GM12878 (cell line): Measurements from ENCODE around the gene MEI1. TPM values are rescaled to one million over a fixed set of nuclear protein-coding genes. Genes with fewer than 3 reads are reported as not detected.

Experiments used
- ATAC-seq: fragments of 200-7000 bp; cut with Tn5 transposase; 3 replicates; pipeline ENCODE4 v1.9.1; 2020; ENCODE audit warnings: mild to moderate bottlenecking, moderate library complexity
- BruUV-seq: library from RNA; stranded (reverse); fragments of 400-500 nt; replicated peaks from 2 replicates; lab custom pipeline; 2021; lab: Mats Ljungman, UMichigan
- CTCF ChIA-PET: fragments of 300-600 bp; sonication (Branson Sonifier 250); formaldehyde crosslinking; extraction: SDS; loops from one replicate; lab custom pipeline; 2021; ENCODE audit warnings: inconsistent platforms; lab: Yijun Ruan, JAX
- POLR2A ChIA-PET: fragments of 350-600 bp; formaldehyde crosslinking; extraction: SDS; loops from one replicate; lab custom pipeline; 2021; ENCODE audit warnings: inconsistent platforms; lab: Charles Lee
- RAD21 ChIA-PET: fragments of 300-600 bp; sonication (Branson Sonifier 250); formaldehyde crosslinking; loops from one replicate; lab custom pipeline; 2023; ENCODE audit warnings: antibody characterized with exemption; ENCODE audit not compliant: unreplicated experiment; lab: Charles Lee
- SMC1A ChIA-PET: fragments of 300-600 bp; sonication (Branson Sonifier 250); formaldehyde crosslinking; loops from one replicate; lab custom pipeline; 2023; ENCODE audit not compliant: unreplicated experiment, uncharacterized antibody; lab: Charles Lee
- DNase-seq: peaks from one replicate; pipeline ENCODE4 v3.0.0-alpha.2; 2011; ENCODE audit warnings: low read depth, low spot score
- FAIRE-seq: peaks from 3 replicates; lab custom pipeline; 2011; peaks lifted over from hg19 to GRCh38; lab: Jason Lieb, UNC
- H2AFZ ChIP-seq: 2 replicates; pipeline ENCODE4 v1.6.0; 2011; ENCODE audit warnings: low read depth, low read length, control low read depth; ENCODE audit not compliant: control insufficient read depth
- H3K27ac ChIP-seq: 2 replicates; pipeline ENCODE4 v1.5.1; 2011; ENCODE audit warnings: control low read depth; ENCODE audit not compliant: control insufficient read depth, insufficient read depth
- H3K27me3 ChIP-seq, 2 experiments: replicated peaks in 1 of 2; 2 replicates each; pipeline versions ENCODE4 v1.6.0 to v1.6.1; 2011; ENCODE audit warnings: low read length in 1 of 2; ENCODE audit not compliant: control insufficient read depth in 2 of 2, insufficient read depth in 2 of 2
- H3K36me3 ChIP-seq, 2 experiments: 2 replicates each; pipeline ENCODE4 v1.5.1; 2011; ENCODE audit warnings: low read length in 1 of 2; ENCODE audit not compliant: control insufficient read depth in 2 of 2, insufficient read depth in 2 of 2
- H3K4me1 ChIP-seq: 2 replicates; pipeline ENCODE4 v1.6.1; 2011; ENCODE audit warnings: mild to moderate bottlenecking, low read length, moderate library complexity, mixed read lengths; ENCODE audit not compliant: control insufficient read depth, insufficient read depth
- H3K4me2 ChIP-seq: 2 replicates; pipeline ENCODE4 v1.6.0; 2011; ENCODE audit warnings: control low read depth; ENCODE audit not compliant: control insufficient read depth, insufficient read depth
- H3K4me3 ChIP-seq: fragments of 200-600 bp; sonication (generic); 2 replicates; pipeline ENCODE4 v1.5.1; 2016
- H3K79me2 ChIP-seq: 2 replicates; pipeline ENCODE4 v1.6.0; 2011; ENCODE audit warnings: low read length; ENCODE audit not compliant: control insufficient read depth, insufficient read depth
- H3K9ac ChIP-seq: 2 replicates; pipeline ENCODE4 v1.8.0; 2011; ENCODE audit warnings: low read length, control low read depth, mixed read lengths; ENCODE audit not compliant: control insufficient read depth, insufficient read depth
- H3K9me3 ChIP-seq: replicated peaks from 3 replicates; pipeline ENCODE4 v1.5.1; 2011; ENCODE audit warnings: mild to moderate bottlenecking, low read length; ENCODE audit not compliant: control insufficient read depth, insufficient read depth
- H4K20me1 ChIP-seq: 2 replicates; pipeline ENCODE4 v1.6.0; 2011; ENCODE audit not compliant: control insufficient read depth, insufficient read depth
- CEBPB ChIP-seq, 2 experiments: fragments of 150-350 bp in 1 of 2; IDR thresholded peaks; 2 replicates each; pipeline ENCODE4 v1.6.1; 2012 to 2014; ENCODE audit warnings: low read depth in 2 of 2, low read length in 2 of 2, borderline replicate concordance in 1 of 2, inconsistent platforms in 1 of 2
- GABPA ChIP-seq: IDR thresholded peaks from 2 replicates; pipeline ENCODE4 v1.6.1; 2014; ENCODE audit warnings: antibody characterized with exemption, low read depth, mild to moderate bottlenecking, inconsistent platforms
- HCFC1 ChIP-seq: fragments of 150-350 bp; IDR thresholded peaks from 2 replicates; pipeline ENCODE4 v1.6.1; 2014; ENCODE audit warnings: low read length
- NFXL1 ChIP-seq: fragments of 450-650 bp; IDR thresholded peaks from 2 replicates; pipeline ENCODE4 v1.6.1; 2017; ENCODE audit warnings: antibody characterized with exemption, mild to moderate bottlenecking, borderline replicate concordance
- POLR2AphosphoS5 ChIP-seq: IDR thresholded peaks from 2 replicates; pipeline ENCODE4 v1.6.1; 2011; ENCODE audit warnings: mild to moderate bottlenecking, low read length, inconsistent platforms
- SIN3A ChIP-seq: IDR thresholded peaks from 2 replicates; pipeline ENCODE4 v1.6.1; 2012; ENCODE audit warnings: low read depth, low read length, improper control_type of control experiment
- SIX5 ChIP-seq: IDR thresholded peaks from 2 replicates; pipeline ENCODE4 v1.6.1; 2011; ENCODE audit warnings: mild to moderate bottlenecking, low read depth, low read length, moderate library complexity; ENCODE audit not compliant: severe bottlenecking
- YY1 ChIP-seq: IDR thresholded peaks from 2 replicates; pipeline ENCODE4 v1.6.1; 2011; ENCODE audit warnings: low read depth, mild to moderate bottlenecking, low read length
- WGBS: methylation state at CpG from one replicate; pipeline ENCODE4 v1.1.6; 2016; ENCODE audit warnings: low lambda C conversion rate; ENCODE audit not compliant: insufficient replicate concordance, insufficient coverage; ENCODE audit errors: missing lambda C conversion rate; 5-methylcytosine and 5-hydroxymethylcytosine counted together
- in situ Hi-C: fragments of 300-500 bp; cut with MboI; formaldehyde crosslinking; loops from 9 replicates; pipeline ENCODE4 v1.14.3; 2018; ENCODE audit warnings: mixed read lengths
- intact Hi-C: fragments of 100-400 bp; cut with micrococcal nuclease; formaldehyde crosslinking; loops from one replicate; pipeline ENCODE4 v1.14.2; 2022; ENCODE audit not compliant: unreplicated experiment
- polyA plus RNA-seq, 11 experiments: library from polyadenylated mRNA; depleted of rRNA in 4 of 11; unstranded in 6 of 11; stranded (reverse) in 5 of 11; fragments of >200 nt; fragmentation: Nextera tagmentation in 4 of 11; fragmentation: Illumina TruSeq in 1 of 11; extraction: Ambion mirVana in 4 of 11; extraction: Trizol in 1 of 11; gene quantifications; 1 replicate in 1 of 11; 2 replicates in 10 of 11; pipeline versions ENCODE4 v1.2.1 to v1.2.3, GENCODE V29; 2011 to 2016; ENCODE audit warnings: inconsistent platforms in 2 of 11, missing spikeins in 2 of 11, low read depth in 1 of 11
- total RNA-seq, 4 experiments: library from RNA; depleted of rRNA in 3 of 4; stranded (reverse); fragments of >200 nt in 3 of 4; fragmentation: Illumina TruSeq in 1 of 4; extraction: Trizol in 1 of 4; gene quantifications; 2 replicates each; pipeline versions ENCODE4 v1.2.1 to v1.2.3, GENCODE V29; 2013 to 2021
- TF ChIP-seq, protein P1 (sequence below): fragments of 450-650 bp; IDR thresholded peaks from 2 replicates; pipeline ENCODE4 v1.6.1; 2017; ENCODE audit warnings: mild to moderate bottlenecking, low read depth, inconsistent platforms; ENCODE audit not compliant: poor library complexity, severe bottlenecking
- TF ChIP-seq, protein P2 (sequence below): fragments of 150-350 bp; IDR thresholded peaks from 2 replicates; pipeline ENCODE4 v1.6.1; 2014; ENCODE audit warnings: mild to moderate bottlenecking, low read depth, low read length

The MEI1 gene
- total and polyA plus RNA-seq, 10 of the 15 experiments (the other 5 are each of a cell fraction or from before 2014, with no cell fraction given): 27.9 to 48.9 (median 35.8) TPM

DNA sequence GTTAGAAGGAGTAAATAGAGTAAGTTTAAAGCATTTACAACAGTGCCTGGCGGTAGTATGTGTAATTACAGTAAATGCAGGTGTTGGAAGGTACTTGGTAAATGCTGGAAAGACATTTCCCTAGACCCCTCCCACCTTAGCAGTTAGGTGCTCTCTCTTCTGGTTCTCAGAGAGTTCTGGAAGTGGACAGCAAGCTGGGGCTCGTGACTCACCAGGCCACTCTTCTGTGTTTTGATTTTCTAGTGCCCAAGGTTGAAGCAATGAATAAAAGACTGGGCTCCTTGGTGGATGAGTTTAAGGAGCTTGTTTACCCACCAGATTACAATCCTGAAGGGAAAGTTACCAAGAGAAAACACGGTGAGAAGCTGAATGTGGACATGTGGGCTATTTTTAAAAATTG, 38.2 kb upstream of the MEI1 start:
- POLR2A ChIA-PET: no interaction called here
- intact Hi-C loops: no loop called here
- TF ChIP-seq GABPA (no peak), YY1 (no peak), POLR2AphosphoS5 (no peak)
- TF ChIP-seq, protein P1, sequence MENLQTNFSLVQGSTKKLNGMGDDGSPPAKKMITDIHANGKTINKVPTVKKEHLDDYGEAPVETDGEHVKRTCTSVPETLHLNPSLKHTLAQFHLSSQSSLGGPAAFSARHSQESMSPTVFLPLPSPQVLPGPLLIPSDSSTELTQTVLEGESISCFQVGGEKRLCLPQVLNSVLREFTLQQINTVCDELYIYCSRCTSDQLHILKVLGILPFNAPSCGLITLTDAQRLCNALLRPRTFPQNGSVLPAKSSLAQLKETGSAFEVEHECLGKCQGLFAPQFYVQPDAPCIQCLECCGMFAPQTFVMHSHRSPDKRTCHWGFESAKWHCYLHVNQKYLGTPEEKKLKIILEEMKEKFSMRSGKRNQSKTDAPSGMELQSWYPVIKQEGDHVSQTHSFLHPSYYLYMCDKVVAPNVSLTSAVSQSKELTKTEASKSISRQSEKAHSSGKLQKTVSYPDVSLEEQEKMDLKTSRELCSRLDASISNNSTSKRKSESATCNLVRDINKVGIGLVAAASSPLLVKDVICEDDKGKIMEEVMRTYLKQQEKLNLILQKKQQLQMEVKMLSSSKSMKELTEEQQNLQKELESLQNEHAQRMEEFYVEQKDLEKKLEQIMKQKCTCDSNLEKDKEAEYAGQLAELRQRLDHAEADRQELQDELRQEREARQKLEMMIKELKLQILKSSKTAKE: no peak
- TF ChIP-seq, all 136 proteins: peak for 0
- Histone ChIP-seq H3K9me3 (no peaks in the 10 kb centered on the region), H3K79me2 (no peaks in the 10 kb centered on the region), H3K36me3 (peaks cover 27 to 36% of the 10 kb centered on the region in 2 experiments), H3K4me3 (no peak overlapping the region), H3K9ac (no peak overlapping the region), H3K4me2 (no peak overlapping the region), H4K20me1 (no peaks in the 10 kb centered on the region), H3K27ac (no peak overlapping the region), H3K4me1 (no peaks in the 10 kb centered on the region), H2AFZ (no peak overlapping the region), H3K27me3 (no peaks in the 10 kb centered on the region)
- ChIA-PET SMC1A (interaction anchor here (0.6 to 2.4 kb wide), 2 partner anchors 10 to 42 kb away, joined by 4 to 7 read pairs; no protein-coding TSS in a partner anchor), RAD21 (no interaction called here), CTCF (interaction anchor here (0.9 to 1.6 kb wide), 3 partner anchors 16 to 117 kb away, joined by 3 to 4 read pairs (median 3); partner anchors contain the start of gene POLR3H)
- DNase-seq (no peak), FAIRE-seq (no peak), ATAC-seq (no peak)
- in situ Hi-C loops: no loop called here
- BruUV-seq: no TSS peak
- WGBS: 100% methylated on average over 3 of the region's 3 CpGs

DNA sequence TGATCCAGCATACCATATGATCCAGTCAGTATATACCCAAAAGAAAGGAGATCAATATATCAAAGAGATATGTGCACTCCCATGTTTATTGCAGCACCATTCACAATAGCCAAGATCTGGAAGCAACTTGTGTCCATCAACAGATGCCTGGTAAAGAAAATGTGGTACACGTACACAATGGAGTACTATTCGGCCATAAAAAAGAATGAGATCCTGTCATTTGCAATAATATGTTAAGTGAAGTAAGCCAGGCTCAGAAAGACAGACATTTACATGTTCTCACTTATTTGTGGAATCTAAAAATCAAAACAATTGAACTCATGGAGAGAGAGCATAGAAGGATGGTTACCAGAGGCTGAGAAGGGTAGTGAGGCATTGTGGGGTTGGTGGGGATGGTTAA, 37.6 kb upstream of the MEI1 start:
- DNase-seq (no peak), ATAC-seq (no peak), FAIRE-seq (no peak)
- WGBS: 100% methylated on average over 2 of the region's 2 CpGs
- Histone ChIP-seq H3K79me2 (no peaks in the 10 kb centered on the region), H3K27me3 (no peaks in the 10 kb centered on the region), H3K36me3 (peaks cover 27 to 33% of the 10 kb centered on the region in 2 experiments), H3K9ac (no peak overlapping the region), H3K9me3 (no peaks in the 10 kb centered on the region), H3K27ac (no peak overlapping the region), H3K4me1 (no peaks in the 10 kb centered on the region), H2AFZ (no peak overlapping the region), H3K4me2 (no peak overlapping the region), H4K20me1 (no peaks in the 10 kb centered on the region), H3K4me3 (no peak overlapping the region)
- RAD21 ChIA-PET: no interaction called here
- SMC1A ChIA-PET: interaction anchor here (2.4 kb wide), 1 partner anchor 11 kb away, joined by 7 read pairs; no protein-coding TSS in a partner anchor
- intact Hi-C loops: no loop called here
- TSS peak; percentile 49 for BruUV-seq
- in situ Hi-C loops: no loop called here
- POLR2A ChIA-PET: interaction anchor here (0.5 kb wide), 1 partner anchor 300 kb away, joined by 3 read pairs; no protein-coding TSS in a partner anchor
- CTCF ChIA-PET: interaction anchor here (0.9 to 1.3 kb wide), 2 partner anchors 17 to 29 kb away, joined by 3 read pairs; no protein-coding TSS in a partner anchor
- TF ChIP-seq CEBPB (IDR thresholded peaks at IDR 0.05; ENCODE audit: borderline replicate concordance in 1 of 2, low read depth in 2 of 2, low read length in 2 of 2) (no peak), NFXL1 (no peak), SIX5 (no peak), HCFC1 (no peak), SIN3A (no peak)
- TF ChIP-seq, protein P2, sequence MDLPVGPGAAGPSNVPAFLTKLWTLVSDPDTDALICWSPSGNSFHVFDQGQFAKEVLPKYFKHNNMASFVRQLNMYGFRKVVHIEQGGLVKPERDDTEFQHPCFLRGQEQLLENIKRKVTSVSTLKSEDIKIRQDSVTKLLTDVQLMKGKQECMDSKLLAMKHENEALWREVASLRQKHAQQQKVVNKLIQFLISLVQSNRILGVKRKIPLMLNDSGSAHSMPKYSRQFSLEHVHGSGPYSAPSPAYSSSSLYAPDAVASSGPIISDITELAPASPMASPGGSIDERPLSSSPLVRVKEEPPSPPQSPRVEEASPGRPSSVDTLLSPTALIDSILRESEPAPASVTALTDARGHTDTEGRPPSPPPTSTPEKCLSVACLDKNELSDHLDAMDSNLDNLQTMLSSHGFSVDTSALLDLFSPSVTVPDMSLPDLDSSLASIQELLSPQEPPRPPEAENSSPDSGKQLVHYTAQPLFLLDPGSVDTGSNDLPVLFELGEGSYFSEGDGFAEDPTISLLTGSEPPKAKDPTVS: no peak
